Heart left ventricle (tissue), 16 donors: Measurements from ENCODE around the gene MCTP1. TPM values are rescaled to one million over a fixed set of nuclear protein-coding genes. Genes with fewer than 3 reads are reported as not detected.

Source experiments
- ATAC-seq, 4 donors: fragments of 200-7000 bp; cut with Tn5 transposase; one replicate each; pipeline ENCODE4 v1.9.1; 2020 to 2022; ENCODE audit warnings: moderate library complexity in 4 of 4, mild to moderate bottlenecking in 3 of 4, moderate number of reproducible peaks in 1 of 4
- DNase-seq, 5 donors: peaks; one replicate each; pipeline ENCODE4 v3.0.0-alpha.2; 2020
- H3K27ac ChIP-seq, 12 donors: fragments of 200-600 bp; sonication (generic) in 4 of 12; one replicate each; pipeline versions ENCODE4 v1.5.0 to v1.8.0; 2016 to 2022; ENCODE audit warnings: mild to moderate bottlenecking in 2 of 12
- H3K27me3 ChIP-seq, 9 donors: fragments of 200-600 bp; sonication (generic) in 2 of 9; one replicate each; pipeline versions ENCODE4 v1.5.1 to v1.8.0; 2016 to 2022; ENCODE audit warnings: mild to moderate bottlenecking in 3 of 9
- H3K36me3 ChIP-seq, 9 donors: fragments of 200-600 bp; sonication (generic) in 2 of 9; one replicate each; pipeline versions ENCODE4 v1.5.0 to v1.8.0; 2018 to 2022; ENCODE audit warnings: mild to moderate bottlenecking in 2 of 9
- H3K4me1 ChIP-seq, 12 donors: fragments of 200-600 bp; sonication (generic) in 4 of 12; one replicate each; pipeline versions ENCODE4 v1.5.0 to v1.8.0; 2016 to 2022; ENCODE audit warnings: mild to moderate bottlenecking in 3 of 12
- H3K4me3 ChIP-seq, 12 donors: fragments of 200-600 bp; sonication (generic) in 4 of 12; one replicate each; pipeline versions ENCODE4 v1.5.0 to v1.8.0; 2017 to 2022; ENCODE audit warnings: mild to moderate bottlenecking in 9 of 12, moderate library complexity in 4 of 12
- H3K9me3 ChIP-seq, 12 donors: fragments of 200-600 bp; sonication (generic) in 4 of 12; one replicate each; pipeline versions ENCODE4 v1.5.0 to v1.8.0; 2016 to 2022; ENCODE audit warnings: mild to moderate bottlenecking in 1 of 12
- CTCF ChIP-seq, 12 donors: fragments of 200-600 bp; sonication (generic) in 4 of 12; IDR thresholded peaks; one replicate each; pipeline versions ENCODE4 v1.5.0 to v1.8.0; 2018 to 2022; ENCODE audit warnings: antibody characterized with exemption in 12 of 12, mild to moderate bottlenecking in 5 of 12
- POLR2A ChIP-seq, 2 donors: fragments of 450-650 bp; IDR thresholded peaks; one replicate each; pipeline ENCODE4 v1.6.1; 2017; ENCODE audit warnings: antibody characterized with exemption in 2 of 2, mild to moderate bottlenecking in 2 of 2, moderate library complexity in 2 of 2
- WGBS, 4 donors: extraction: QIAGEN DNeasy Blood & Tissue Kit in 2 of 4; methylation state at CpG; one replicate each; pipeline versions ENCODE4 v1.1.5 to v1.1.7; 2013 to 2018; 5-methylcytosine and 5-hydroxymethylcytosine counted together
- intact Hi-C, 10 donors: fragments of 100-400 bp; cut with DNase I; formaldehyde crosslinking; loops; one replicate each; pipeline versions ENCODE4 v1.11.1 to v1.14.2; 2022
- polyA plus RNA-seq, 2 donors: library from polyadenylated mRNA; stranded (reverse); fragments of 200-250 nt; gene quantifications; one replicate each; pipeline ENCODE4 v1.2.3, GENCODE V29; 2013
- total RNA-seq, 9 donors: library from RNA; depleted of rRNA in 2 of 9; stranded (reverse); fragments of >200 nt in 2 of 9; fragmentation: NEBNext Ultra II Directional in 3 of 9; extraction: Animal tissue kit (Norgen Biotek cat#: 25700) in 3 of 9; gene quantifications; one replicate each; pipeline versions ENCODE4 v1.1.0 to v1.2.4, GENCODE V29; 2016 to 2023
- donor health status: ischemic (EF 13 %, LVEDD 7.1; RV severe dilation, severe dysfunction).
- donor health status: healthy with polysubstance abuse.
- donor health status: DM: no; HTN: yes; CAD: no.
- donor health status: DM: no; HTN: no; CAD: no.
- donor health status: ischemic (EF 25% LVEDD 6.9; RV normal size, moderate dysfunction).
- donor health status: ischemic (EF 25% LVEDD 5.7; RV mildly dilated, moderate dysfunction).
- donor health status: healthy.
- donor health status: DM: yes; HTN: yes; CAD: no.
- donor health status: ischemic (EF 35%, LVEDD 5.7; RV mildly dilated, moderate dysfunction).
- donor health status: nonischemic (EF 11% LVEDD 7.7; RV severe dilation, severe dysfunction).
- donor health status: DM: yes; HTN: yes; CAD: no.
- donor health status: PGD.
- donor health status: ischemic (EF 29% LVEDD 5.4; RV normal size, mild dysfunction).
- donor health status: nonischemic (EF 23%, LVEDD 6.1; RV moderate dilation, normal function).

Gene MCTP1
- total and polyA plus RNA-seq, 11 donors: 0.91 to 28.4 (median 6.1) TPM

- DNase-seq: no peak
Measured at GRCh38 chr5:95020345-95020744, 264.5 kb downstream of the MCTP1 start.

GRCh38 chr5:95018946-95019345 lies 265.9 kb downstream of the MCTP1 start:
- intact Hi-C loops: no loop called here
- DNase-seq (no peak), ATAC-seq (no peak)
- Histone ChIP-seq H3K4me1 (peaks cover 0 to 15% (median 0%) of the 10 kb centered on the region in 12 donors), H3K4me3 (no peak overlapping the region), H3K36me3 (peaks cover 0 to 10% (median 0%) of the 10 kb centered on the region in 9 donors), H3K27ac (no peak overlapping the region), H3K9me3 (no peaks in the 10 kb centered on the region), H3K27me3 (no peaks in the 10 kb centered on the region)
- TF ChIP-seq POLR2A (IDR thresholded peaks at IDR 0.05) (no peak), CTCF (IDR thresholded peaks at IDR 0.05) (no peak)
- WGBS, 4 donors: 75 to 80% (median 77%) methylated on average over 2 of the region's 2 CpGs

More at GRCh38 chr5:95020345-95020744, 264.5 kb downstream of the MCTP1 start:
- WGBS, 4 donors: 2 to 61% (median 22%) methylated on average over 1 of the region's 1 CpG
- no peaks in the 10 kb centered on the region for H3K9me3 ChIP-seq
- ATAC-seq: no peak
- intact Hi-C loops: no loop called here
- TF ChIP-seq CTCF (IDR thresholded peaks at IDR 0.05) (no peak), POLR2A (IDR thresholded peaks at IDR 0.05) (no peak)
- peaks cover 0 to 10% (median 0%) of the 10 kb centered on the region in 9 donors for H3K36me3 ChIP-seq
- H3K27ac ChIP-seq: no peak overlapping the region
- H3K27me3 ChIP-seq: no peaks in the 10 kb centered on the region
- no peak overlapping the region for H3K4me3 ChIP-seq
- H3K4me1 ChIP-seq: peaks cover 0 to 17% (median 0%) of the 10 kb centered on the region in 12 donors

- Histone ChIP-seq H3K4me3 (no peak overlapping the region), H3K27ac (no peak overlapping the region), H3K9me3 (peaks cover 0 to 4% (median 0%) of the 10 kb centered on the region in 12 donors), H3K4me1 (peaks cover 0 to 12% (median 0%) of the 10 kb centered on the region in 12 donors), H3K27me3 (no peaks in the 10 kb centered on the region), H3K36me3 (peaks cover 0 to 10% (median 0%) of the 10 kb centered on the region in 9 donors)
- intact Hi-C loops: no loop called here
- 88 to 94% (median 90%) methylated on average over 1 of the region's 1 CpG for WGBS, 4 donors
- DNase-seq: no peak
- no peak for TF ChIP-seq CTCF (IDR thresholded peaks at IDR 0.05)
- no peak for TF ChIP-seq POLR2A (IDR thresholded peaks at IDR 0.05)
- ATAC-seq: no peak
Measured at GRCh38 chr5:95018511-95018910, 266.4 kb downstream of the MCTP1 start.

- Histone ChIP-seq H3K9me3 (peaks cover 0 to 11% (median under 1%) of the 10 kb centered on the region in 12 donors), H3K36me3 (peaks cover 0 to 7% (median 0%) of the 10 kb centered on the region in 9 donors), H3K4me1 (no peaks in the 10 kb centered on the region), H3K4me3 (no peak overlapping the region), H3K27ac (no peak overlapping the region), H3K27me3 (no peaks in the 10 kb centered on the region)
- TF ChIP-seq POLR2A (IDR thresholded peaks at IDR 0.05) (no peak), CTCF (IDR thresholded peaks at IDR 0.05) (no peak)
- DNase-seq (no peak), ATAC-seq (no peak)
- 85 to 93% (median 88%) methylated on average over 2 of the region's 2 CpGs for WGBS, 4 donors
- intact Hi-C loops: no loop called here
Measured at GRCh38 chr5:95009812-95010211, 275.1 kb downstream of the MCTP1 start.
